Parietal lobe (tissue), 2 donors: Measurements from ENCODE around the gene NLGN3. TPM values are rescaled to one million over a fixed set of nuclear protein-coding genes. Genes with fewer than 3 reads are reported as not detected.

ENCODE experiments used
- small RNA-seq: library from RNA; depleted of rRNA; stranded (forward); fragments of <200 nt; gene quantifications from one replicate; pipeline ENCODE3, GENCODE V24; 2014; ENCODE audit warnings: low replicate concordance
- total RNA-seq: library from RNA; depleted of rRNA; stranded (reverse); fragments of >200 nt; gene quantifications from one replicate; pipeline ENCODE4 v1.2.3, GENCODE V29; 2014

Gene NLGN3
- 29.1 TPM for total RNA-seq

DNA sequence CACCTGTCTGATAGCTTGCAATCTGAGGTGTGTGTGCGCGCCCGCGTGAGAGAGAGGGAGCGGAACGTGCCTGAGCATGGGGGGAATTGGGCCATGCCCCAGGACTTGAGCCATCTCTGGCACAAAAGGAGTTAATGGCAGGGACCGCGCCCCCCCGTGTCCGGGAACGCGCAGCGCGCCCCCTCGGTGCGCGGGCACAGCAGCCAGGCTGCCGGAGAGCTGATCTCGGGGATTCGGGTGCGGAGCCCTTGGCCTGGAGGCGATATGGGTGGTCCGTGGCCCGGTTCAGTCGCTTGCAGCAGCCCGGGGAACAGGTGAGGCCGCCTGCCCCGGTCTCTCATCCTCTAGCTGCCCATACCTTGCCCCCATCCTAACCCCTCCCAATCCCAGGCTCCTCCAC is at the start of gene NLGN3:
NLGN3 (plus strand) TSS at position 191 of the 400 bp plus-strand sequence. CDS start 2,909 bp downstream, outside the sequence.

DNA sequence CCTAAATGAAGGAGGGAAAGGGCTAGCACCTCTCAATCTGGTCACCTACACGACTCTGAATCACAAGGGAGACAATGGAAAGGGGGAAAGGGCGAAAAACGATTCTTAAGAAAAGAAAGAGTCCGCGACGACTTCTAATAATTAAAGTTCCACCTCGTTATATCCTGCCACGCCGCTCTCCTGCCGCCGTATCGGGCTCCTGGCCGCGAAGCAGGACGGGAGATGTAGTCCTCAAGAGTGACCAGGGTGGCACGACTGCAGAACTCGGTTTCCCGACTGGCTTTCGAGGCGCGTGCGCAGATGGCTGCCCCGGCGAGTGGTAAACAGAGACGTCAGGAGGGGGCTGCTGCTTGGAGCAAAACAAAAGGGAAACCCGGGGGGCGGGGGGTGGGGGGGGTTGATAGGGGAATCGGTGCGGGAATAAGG is 49.1 kb upstream of the NLGN3 start, which contains the start of gene FOXO4:
FOXO4 (plus strand) TSS at position 297 of the 426 bp plus-strand sequence. CDS start 678 bp downstream, outside the sequence.

DNA sequence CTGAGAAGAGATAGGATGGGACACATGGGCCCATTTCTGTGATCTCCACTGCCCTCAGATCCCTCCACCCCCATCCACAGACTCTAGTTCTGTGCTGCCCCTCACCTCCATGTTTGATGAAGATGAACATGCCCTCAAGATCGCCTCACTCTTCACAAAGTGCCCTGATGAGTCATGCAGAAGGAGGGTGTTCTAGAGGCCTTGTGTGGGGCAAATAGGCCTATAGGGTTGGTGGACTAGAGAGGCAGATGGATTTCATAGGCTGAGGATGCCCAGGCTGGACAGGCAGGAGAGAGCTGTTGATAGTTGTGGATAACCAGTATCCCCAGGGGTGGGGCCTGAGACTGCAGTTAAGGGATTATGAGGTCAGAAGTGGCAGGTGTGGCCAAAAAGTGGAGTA is 38.2 kb upstream of the NLGN3 start, which contains the start of gene CXorf65:
CXorf65 (minus strand) TSS at position 314 of the 400 bp plus-strand sequence; CDS start at position 130, 184 bp downstream.

DNA sequence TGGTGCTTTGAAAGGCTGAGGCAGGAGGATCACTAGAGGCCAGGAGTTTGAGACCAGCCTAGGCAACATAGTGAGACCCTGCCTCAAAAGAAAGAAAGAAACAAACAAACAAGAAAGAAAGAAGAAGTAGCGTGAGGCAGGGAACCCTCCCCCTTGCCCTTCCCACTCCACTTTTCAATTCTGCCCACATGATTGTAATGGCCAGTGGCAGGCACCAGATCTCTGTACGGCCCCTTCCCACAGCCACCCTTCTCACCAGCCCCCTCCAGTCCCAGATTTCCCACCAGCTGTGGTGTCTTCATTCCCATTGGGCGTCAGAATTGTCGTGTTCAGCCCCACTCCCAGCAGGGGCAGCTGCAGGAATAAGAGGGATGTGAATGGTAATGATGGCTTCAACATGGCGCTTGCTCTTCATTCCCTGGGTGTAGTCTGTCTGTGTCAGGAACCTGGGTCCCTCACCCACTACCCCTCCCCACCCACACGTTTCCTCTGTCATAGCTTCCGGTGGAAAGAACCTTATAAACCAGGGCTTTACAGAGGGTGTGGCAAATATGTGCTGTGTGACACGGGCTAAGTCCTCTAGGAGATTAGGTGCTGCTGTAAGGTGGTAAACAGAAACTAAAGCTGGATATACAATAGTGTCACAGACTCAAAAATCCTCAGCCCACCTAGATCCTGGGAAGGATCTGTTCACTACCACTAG is 33.3 kb upstream of the NLGN3 start, which contains the start of gene IL2RG:
IL2RG (minus strand) TSS at position 437 of the 703 bp plus-strand sequence; CDS start at position 399, 38 bp downstream.

DNA sequence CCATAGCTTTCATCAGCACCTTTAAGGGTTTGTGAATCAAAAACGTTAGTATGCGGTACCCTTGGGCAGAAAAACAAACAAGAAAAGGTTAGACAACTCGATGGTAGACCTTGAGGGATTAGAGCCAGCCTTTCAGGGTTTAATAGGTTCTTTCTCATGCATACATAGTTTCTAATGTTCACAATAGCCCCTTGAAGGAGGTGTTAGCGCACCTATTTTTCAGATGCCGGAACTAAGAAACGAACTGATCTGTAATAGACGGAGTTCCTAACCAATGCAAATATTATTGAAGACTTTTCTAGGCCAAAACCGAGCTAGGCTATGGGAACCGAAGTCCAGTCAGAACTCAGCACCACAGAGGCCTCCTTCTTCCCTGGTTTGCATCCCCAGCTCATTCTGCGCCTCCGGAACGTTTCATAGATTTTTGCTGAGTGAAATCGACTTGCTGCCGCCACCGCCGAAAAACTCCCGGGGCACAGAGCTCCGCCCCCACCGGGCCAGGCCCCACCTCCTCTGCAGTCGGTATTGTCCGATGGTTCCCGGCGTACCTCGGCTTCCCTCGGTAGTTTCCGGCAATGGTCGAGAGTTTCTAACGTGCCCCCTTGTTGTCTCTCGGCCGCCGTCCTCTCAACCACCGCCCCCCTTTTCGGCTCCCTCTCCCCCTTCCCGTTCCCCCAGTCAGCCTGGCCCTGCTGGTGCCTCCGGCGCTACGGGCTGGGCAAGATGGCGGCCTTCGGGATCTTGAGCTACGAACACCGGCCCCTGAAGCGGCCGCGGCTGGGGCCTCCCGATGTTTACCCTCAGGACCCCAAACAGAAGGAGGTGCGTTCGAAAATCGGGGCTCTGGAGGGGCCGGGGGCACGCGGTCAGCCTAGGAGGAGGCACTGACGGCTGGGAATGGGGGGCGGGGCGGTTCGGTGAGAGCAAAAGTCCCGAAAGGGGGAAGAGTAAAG is 26.3 kb upstream of the NLGN3 start, which contains the start of gene MED12:
MED12 (plus strand) TSS at position 565 of the 953 bp plus-strand sequence; CDS start at position 724, 159 bp downstream.

Small RNA genes within 50 kb of the gene (small RNA-seq; reads per million reads assigned to genes)
- not detected for gene CXorf65

Other genes starting within 250 kb of the NLGN3 start
- gene TEX11, start 236.1 kb upstream of the NLGN3 start, total RNA-seq = not detected
- 1.6 TPM for gene SLC7A3, start 213.7 kb upstream of the NLGN3 start, total RNA-seq
- 57.9 TPM for gene SNX12, start 76.5 kb upstream of the NLGN3 start, total RNA-seq
- 3.4 TPM for gene FOXO4, start 49.0 kb upstream of the NLGN3 start, total RNA-seq
- not detected for gene CXorf65, start 38.1 kb upstream of the NLGN3 start, total RNA-seq
- gene IL2RG, start 33.3 kb upstream of the NLGN3 start, total RNA-seq = 0.63 TPM
- gene MED12, start 26.2 kb upstream of the NLGN3 start, total RNA-seq = 46.0 TPM
- not detected for gene GJB1, start 78.4 kb downstream of the NLGN3 start, total RNA-seq
- gene ZMYM3, start 109.3 kb downstream of the NLGN3 start, total RNA-seq = 35.4 TPM
- 372 TPM for gene NONO, start 138.8 kb downstream of the NLGN3 start, total RNA-seq
- gene ITGB1BP2, start 156.9 kb downstream of the NLGN3 start, total RNA-seq = 6.6 TPM
- gene TAF1, start 221.5 kb downstream of the NLGN3 start, total RNA-seq = 111 TPM